ENCODE measurements around the gene ZNRD2.

Gene ZNRD2

GRCh38 chr11:65532388-65533064 lies 37.8 kb upstream of the ZNRD2 start:
- no peak overlapping the region for H3K27ac Mint-ChIP-seq

GRCh38 chr11:65535102-65535501 lies 35.2 kb upstream of the ZNRD2 start:
- H3K4me1 Mint-ChIP-seq (ENCODE audit: low read depth): peaks cover 4% of the 10 kb centered on the region
- H3K27me3 Mint-ChIP-seq: no peaks in the 10 kb centered on the region
- no peaks in the 10 kb centered on the region for H3K36me3 Mint-ChIP-seq
- H3K9me3 Mint-ChIP-seq (ENCODE audit: low read depth): no peaks in the 10 kb centered on the region
- no peak overlapping the region for H3K4me3 Mint-ChIP-seq
- H3K27ac Mint-ChIP-seq: no peak overlapping the region

More at GRCh38 chr11:65532388-65533064, 37.8 kb upstream of the ZNRD2 start:
- Mint-ChIP-seq H3K27me3 (no peaks in the 10 kb centered on the region), H3K36me3 (no peaks in the 10 kb centered on the region), H3K9me3 (ENCODE audit: low read depth) (no peaks in the 10 kb centered on the region), H3K4me3 (no peak overlapping the region), H3K4me1 (ENCODE audit: low read depth) (peaks cover 17% of the 10 kb centered on the region)

DNA sequence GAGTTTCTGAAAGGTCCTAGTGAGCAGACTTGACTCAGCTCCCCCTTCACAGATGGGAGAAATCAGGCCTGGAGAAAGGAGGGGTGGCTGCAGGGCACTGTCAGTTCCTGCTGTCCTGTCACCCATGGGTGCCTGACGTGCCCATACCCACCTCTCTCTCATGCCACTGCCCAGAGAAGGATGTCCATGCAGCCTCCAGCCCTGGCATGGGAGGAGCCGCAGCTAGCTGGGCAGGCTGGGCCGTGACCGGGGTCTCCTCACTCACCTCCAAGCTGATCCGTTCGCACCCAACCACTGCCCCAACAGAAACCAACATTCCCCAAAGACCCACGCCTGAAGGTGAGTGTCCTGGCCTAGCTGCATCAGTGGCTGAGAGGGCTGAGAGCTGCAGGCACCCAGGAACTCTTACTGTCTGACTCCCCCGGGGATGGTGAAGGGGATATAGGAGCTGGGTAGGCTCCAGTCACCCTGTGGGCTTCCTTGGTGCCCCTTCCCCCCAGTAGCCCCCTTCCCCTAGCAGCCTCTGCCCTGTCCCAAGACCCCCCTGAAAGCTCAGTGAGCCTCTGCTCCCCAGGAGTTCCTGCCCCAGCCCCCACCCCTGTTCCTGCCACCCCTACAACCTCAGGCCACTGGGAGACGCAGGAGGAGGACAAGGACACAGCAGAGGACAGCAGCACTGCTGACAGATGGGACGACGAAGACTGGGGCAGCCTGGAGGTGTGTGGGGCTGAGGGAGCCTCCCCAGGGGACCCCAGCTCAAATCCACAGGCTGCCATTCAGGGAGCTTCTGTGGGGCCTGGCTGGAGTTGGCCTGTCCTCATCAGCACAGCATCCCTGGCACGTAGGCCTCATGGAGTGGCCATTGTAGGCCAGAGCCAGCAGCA lies 33.6 kb upstream of the ZNRD2 start:
- Mint-ChIP-seq H3K27ac (peak overlapping the region; percentile 13), H3K9me3 (ENCODE audit: low read depth) (no peaks in the 10 kb centered on the region), H3K4me3 (no peak overlapping the region), H3K36me3 (no peaks in the 10 kb centered on the region), H3K27me3 (no peaks in the 10 kb centered on the region), H3K4me1 (ENCODE audit: low read depth) (peaks cover 5% of the 10 kb centered on the region)

DNA sequence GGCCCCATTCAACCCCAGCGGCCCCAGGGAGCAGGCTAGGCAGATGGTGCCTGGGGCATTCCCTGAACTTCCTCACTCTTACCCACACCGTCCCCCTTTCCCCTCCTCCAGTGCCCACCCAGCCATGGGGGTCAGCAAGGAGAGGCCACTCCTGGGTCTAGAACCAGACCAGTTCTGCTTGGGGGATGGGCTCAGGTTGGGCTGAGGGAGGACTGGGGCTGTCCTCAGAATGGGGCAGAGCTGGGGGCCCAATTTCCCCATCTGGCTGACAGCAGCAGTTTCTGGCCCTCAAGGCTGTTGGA lies 33.0 kb upstream of the ZNRD2 start:
- H3K4me3 Mint-ChIP-seq: no peak overlapping the region
- H3K27ac Mint-ChIP-seq: no peak overlapping the region
- no peaks in the 10 kb centered on the region for H3K9me3 Mint-ChIP-seq (ENCODE audit: low read depth)
- peaks cover 10% of the 10 kb centered on the region for H3K4me1 Mint-ChIP-seq (ENCODE audit: low read depth)
- no peaks in the 10 kb centered on the region for H3K36me3 Mint-ChIP-seq
- no peaks in the 10 kb centered on the region for H3K27me3 Mint-ChIP-seq

DNA sequence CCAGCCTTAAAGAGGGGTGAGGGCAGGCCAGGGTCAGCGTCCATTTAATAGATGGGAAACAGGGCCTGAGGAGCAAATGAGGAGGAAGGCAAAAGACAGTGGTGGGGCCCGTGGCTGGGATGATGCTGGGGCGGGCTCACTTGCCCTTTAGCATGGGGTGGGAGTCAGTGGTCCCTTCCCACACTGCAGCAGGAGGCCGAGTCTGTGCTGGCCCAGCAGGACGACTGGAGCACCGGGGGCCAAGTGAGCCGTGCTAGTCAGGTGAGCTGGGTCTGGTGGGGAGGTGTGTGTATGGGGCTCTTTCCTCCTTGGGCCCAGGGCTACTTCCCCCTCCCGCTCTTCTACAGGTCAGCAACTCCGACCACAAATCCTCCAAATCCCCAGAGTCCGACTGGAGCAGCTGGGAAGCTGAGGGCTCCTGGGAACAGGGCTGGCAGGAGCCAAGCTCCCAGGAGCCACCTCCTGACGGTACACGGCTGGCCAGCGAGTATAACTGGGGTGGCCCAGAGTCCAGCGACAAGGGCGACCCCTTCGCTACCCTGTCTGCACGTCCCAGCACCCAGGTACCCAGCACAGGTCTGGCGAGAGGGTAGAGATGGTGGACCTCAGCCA lies 32.6 kb upstream of the ZNRD2 start:
- Mint-ChIP-seq H3K4me3 (no peak overlapping the region), H3K36me3 (peaks cover 2% of the 10 kb centered on the region), H3K27ac (no peak overlapping the region), H3K9me3 (ENCODE audit: low read depth) (no peaks in the 10 kb centered on the region), H3K27me3 (no peaks in the 10 kb centered on the region), H3K4me1 (ENCODE audit: low read depth) (peaks cover 12% of the 10 kb centered on the region)

DNA sequence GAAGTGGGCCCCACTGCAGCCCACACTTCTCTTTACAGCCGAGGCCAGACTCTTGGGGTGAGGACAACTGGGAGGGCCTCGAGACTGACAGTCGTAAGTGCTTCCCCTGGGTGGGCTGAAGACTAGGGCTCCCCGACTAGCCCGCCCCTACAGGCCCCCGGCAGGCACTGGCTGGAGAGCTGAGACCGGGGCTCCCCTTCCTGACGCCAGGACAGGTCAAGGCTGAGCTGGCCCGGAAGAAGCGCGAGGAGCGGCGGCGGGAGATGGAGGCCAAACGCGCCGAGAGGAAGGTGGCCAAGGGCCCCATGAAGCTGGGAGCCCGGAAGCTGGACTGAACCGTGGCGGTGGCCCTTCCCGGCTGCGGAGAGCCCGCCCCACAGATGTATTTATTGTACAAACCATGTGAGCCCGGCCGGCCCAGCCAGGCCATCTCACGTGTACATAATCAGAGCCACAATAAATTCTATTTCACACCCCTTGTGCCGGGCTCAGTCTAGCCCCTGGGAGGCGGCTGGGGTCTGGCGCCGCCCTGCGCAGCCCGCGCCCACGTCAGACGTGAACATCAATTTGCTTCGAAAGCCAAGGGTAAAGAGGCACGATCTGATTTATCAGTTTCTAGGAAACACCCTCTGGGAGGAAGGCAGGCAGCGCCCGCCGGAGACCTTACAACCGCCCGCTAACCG lies 31.9 kb upstream of the ZNRD2 start:
- Mint-ChIP-seq H3K4me3 (peak overlapping the region; percentile 57), H3K36me3 (peaks cover 2% of the 10 kb centered on the region), H3K9me3 (ENCODE audit: low read depth) (no peaks in the 10 kb centered on the region), H3K27me3 (no peaks in the 10 kb centered on the region), H3K27ac (no peak overlapping the region), H3K4me1 (ENCODE audit: low read depth) (peaks cover 12% of the 10 kb centered on the region)

DNA sequence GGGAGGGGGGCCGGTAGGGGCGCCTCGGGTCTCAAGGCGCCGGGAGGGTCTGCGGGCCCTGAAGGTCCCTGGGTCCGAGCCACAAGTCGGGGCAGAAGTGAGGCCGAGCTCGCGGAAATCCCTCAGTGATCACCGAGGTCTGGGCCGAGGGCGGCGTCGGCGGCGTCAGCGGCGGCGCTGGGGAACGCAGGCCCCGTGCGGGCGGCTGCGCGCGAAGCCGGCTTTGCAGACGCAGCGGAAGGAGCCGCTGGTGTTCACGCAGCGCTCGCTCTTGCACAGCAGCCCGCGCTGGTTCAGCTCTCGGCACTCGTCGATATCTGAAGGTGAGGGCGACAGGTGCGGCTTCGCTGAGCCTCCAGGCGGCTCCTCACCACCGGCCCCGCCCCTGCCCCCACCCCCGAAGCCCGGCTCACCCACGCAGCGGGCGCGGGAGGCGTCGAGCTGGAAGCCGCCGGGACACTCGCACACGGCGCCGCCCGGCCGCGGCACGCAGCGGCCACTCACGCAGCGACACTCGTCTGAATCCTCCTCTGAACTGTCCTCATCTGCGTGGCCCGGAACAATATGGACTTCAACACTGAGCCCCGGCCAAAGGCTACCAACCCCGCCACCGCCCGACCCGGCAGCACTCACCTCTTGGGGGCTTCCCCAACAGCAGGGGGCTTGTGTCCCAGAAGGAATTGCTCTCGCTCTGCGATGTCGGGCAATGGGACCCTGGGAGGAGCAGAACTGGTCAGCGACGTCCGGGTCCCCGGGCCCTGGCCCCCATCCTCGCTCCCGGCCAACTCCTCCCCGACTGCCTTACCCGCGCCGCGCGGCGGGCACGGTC lies 31.1 kb upstream of the ZNRD2 start:
- Mint-ChIP-seq H3K9me3 (ENCODE audit: low read depth) (no peaks in the 10 kb centered on the region), H3K27me3 (no peaks in the 10 kb centered on the region), H3K27ac (no peak overlapping the region), H3K4me3 (no peak overlapping the region), H3K36me3 (peaks cover 2% of the 10 kb centered on the region), H3K4me1 (ENCODE audit: low read depth) (peaks cover 15% of the 10 kb centered on the region)

GRCh38 chr11:65539744-65540289 lies 30.5 kb upstream of the ZNRD2 start:
- H3K4me3 Mint-ChIP-seq: peak overlapping the region; percentile 84
- peaks cover 2% of the 10 kb centered on the region for H3K36me3 Mint-ChIP-seq
- no peaks in the 10 kb centered on the region for H3K27me3 Mint-ChIP-seq
- H3K9me3 Mint-ChIP-seq (ENCODE audit: low read depth): no peaks in the 10 kb centered on the region
- no peak overlapping the region for H3K27ac Mint-ChIP-seq
- peaks cover 16% of the 10 kb centered on the region for H3K4me1 Mint-ChIP-seq (ENCODE audit: low read depth)

DNA sequence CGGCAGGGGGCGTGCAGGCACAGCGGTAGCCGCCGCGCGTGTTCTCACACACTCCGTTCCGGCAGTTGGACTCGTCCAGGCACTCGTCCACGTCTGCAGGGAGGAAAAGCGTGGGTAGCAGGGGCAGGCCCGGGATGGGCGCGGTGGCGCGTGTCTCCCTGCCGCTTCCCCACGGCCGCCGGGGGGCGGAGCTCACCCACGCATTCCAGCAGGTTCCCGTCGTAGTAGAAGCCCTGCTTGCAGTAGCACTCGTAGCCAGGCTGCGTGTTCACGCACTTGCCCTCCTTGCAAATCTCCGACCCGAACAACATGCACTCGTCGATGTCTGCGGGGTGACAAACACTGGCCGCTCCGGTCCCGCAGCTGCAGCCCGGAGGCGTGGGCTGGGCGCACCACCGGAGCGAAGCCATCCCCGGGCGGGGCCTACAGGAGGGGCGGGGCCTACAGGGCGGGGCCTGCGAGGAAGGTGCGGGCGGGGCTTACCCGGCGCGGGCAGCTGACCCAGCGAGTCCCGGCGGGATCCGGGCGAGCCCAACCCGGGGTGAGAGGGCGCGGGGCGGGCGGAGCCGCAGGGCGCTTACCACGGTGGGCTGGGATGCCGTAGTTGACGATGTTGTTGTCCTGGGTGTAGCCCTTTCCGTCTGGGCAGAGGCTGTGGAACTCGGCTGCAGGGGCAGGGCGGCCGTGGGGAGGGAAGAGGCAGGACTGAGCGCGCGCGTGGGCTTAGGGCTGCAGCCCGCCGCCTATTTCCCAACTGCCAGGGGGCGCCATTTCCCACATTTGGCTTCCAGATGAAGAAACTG lies 29.8 kb upstream of the ZNRD2 start:
- H3K27ac Mint-ChIP-seq: peak overlapping the region; percentile 58
- peaks cover 2% of the 10 kb centered on the region for H3K36me3 Mint-ChIP-seq
- peaks cover 18% of the 10 kb centered on the region for H3K4me1 Mint-ChIP-seq (ENCODE audit: low read depth)
- no peaks in the 10 kb centered on the region for H3K9me3 Mint-ChIP-seq (ENCODE audit: low read depth)
- no peaks in the 10 kb centered on the region for H3K27me3 Mint-ChIP-seq
- peak overlapping the region; percentile 84 for H3K4me3 Mint-ChIP-seq

GRCh38 chr11:65541093-65541982 lies 28.9 kb upstream of the ZNRD2 start:
- peaks cover 2% of the 10 kb centered on the region for H3K36me3 Mint-ChIP-seq
- no peaks in the 10 kb centered on the region for H3K9me3 Mint-ChIP-seq (ENCODE audit: low read depth)
- peak overlapping the region; percentile 84 for H3K4me3 Mint-ChIP-seq
- peak overlapping the region; percentile 58 for H3K27ac Mint-ChIP-seq
- peaks cover 25% of the 10 kb centered on the region for H3K4me1 Mint-ChIP-seq (ENCODE audit: low read depth)
- H3K27me3 Mint-ChIP-seq: no peaks in the 10 kb centered on the region

DNA sequence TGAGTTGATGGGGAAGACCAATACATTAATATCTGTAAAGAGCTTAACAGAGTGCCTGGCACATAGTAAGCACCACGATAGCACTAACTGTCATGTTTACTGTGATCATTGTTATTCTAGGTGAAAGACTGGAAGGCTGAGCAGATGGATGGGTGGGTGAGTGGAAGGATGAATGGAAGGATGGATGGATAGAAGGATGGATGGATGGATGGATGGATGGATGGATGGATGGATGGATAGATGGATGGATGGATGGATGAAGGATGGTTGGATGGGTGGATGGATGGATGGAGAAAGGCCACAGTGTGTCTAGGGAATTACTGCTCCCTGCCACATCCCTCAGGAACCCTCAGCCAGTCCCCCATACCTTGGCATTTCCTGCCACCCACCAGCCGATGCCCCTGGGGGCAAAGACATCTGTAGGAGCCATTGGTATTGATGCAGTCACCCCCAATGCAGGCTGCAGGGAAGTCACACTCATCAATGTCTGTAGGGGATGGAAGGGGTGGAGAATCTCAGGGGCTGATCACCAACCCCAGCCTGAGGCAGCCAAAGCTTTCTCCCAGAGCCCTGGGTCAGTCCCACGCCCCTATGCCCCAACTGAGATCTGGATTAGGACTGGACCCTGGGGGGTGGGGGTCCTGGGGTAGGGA lies 27.4 kb upstream of the ZNRD2 start:
- H3K27ac Mint-ChIP-seq: peak overlapping the region; percentile 80
- H3K27me3 Mint-ChIP-seq: no peaks in the 10 kb centered on the region
- H3K9me3 Mint-ChIP-seq (ENCODE audit: low read depth): no peaks in the 10 kb centered on the region
- peaks cover 32% of the 10 kb centered on the region for H3K4me1 Mint-ChIP-seq (ENCODE audit: low read depth)
- peaks cover 2% of the 10 kb centered on the region for H3K36me3 Mint-ChIP-seq
- H3K4me3 Mint-ChIP-seq: no peak overlapping the region

DNA sequence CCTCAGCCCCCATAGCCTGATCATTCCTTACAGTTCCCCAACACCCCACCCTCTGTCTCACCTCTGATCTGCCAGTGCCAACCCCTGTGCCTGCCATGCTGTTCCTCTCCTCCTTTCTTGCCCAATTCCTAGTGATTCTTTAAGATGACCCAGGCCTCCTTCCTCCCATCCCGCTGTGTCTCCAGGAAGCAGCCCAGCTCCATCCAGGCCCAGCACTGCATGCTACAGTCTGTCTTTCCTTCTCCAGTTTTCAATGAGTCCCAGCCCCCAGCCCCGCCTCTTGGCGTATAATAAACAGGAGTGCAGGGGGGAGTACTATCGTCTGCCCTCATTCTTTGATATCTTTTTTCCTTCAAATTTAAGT lies 24.4 kb upstream of the ZNRD2 start:
- H3K27ac Mint-ChIP-seq: peak overlapping the region; percentile 89
- H3K36me3 Mint-ChIP-seq: peaks cover 2% of the 10 kb centered on the region
- no peaks in the 10 kb centered on the region for H3K27me3 Mint-ChIP-seq
- peak overlapping the region; percentile 85 for H3K4me3 Mint-ChIP-seq
- peaks cover 47% of the 10 kb centered on the region for H3K4me1 Mint-ChIP-seq (ENCODE audit: low read depth)
- no peaks in the 10 kb centered on the region for H3K9me3 Mint-ChIP-seq (ENCODE audit: low read depth)

All from activated naive CD8-positive, alpha-beta T cell (primary cell).